Breast epithelium (tissue), 4 donors: ENCODE data around the gene MAPT. TPM values are rescaled to one million over a fixed set of nuclear protein-coding genes. Genes with fewer than 3 reads are reported as not detected.

ENCODE experiments used
- DNase-seq, 2 donors: peaks; one replicate each; pipeline ENCODE4 v3.0.0-alpha.2; 2019; ENCODE audit warnings: low spot score in 2 of 2
- H3K27ac ChIP-seq, 2 donors: fragments of 200-600 bp; sonication (generic) in 1 of 2; one replicate each; pipeline ENCODE4 v1.5.1; 2016 to 2019; ENCODE audit warnings: mild to moderate bottlenecking in 1 of 2
- H3K27me3 ChIP-seq, 2 donors: fragments of 200-600 bp; sonication (generic) in 1 of 2; one replicate each; pipeline versions ENCODE4 v1.5.1 to v1.6.0; 2017 to 2019; ENCODE audit warnings: control low read depth in 1 of 2, mild to moderate bottlenecking in 1 of 2
- H3K36me3 ChIP-seq: fragments of 200-600 bp; one replicate; pipeline ENCODE4 v1.5.1; 2019
- H3K4me1 ChIP-seq, 2 donors: fragments of 200-600 bp; sonication (generic); one replicate each; pipeline ENCODE4 v1.5.1; 2016 to 2019; ENCODE audit warnings: control low read depth in 1 of 2
- H3K4me3 ChIP-seq, 3 donors: fragments of 200-600 bp; sonication (generic); 1 replicate in 2 of 3; 2 replicates in 1 of 3; pipeline ENCODE4 v1.5.1; 2016 to 2019; ENCODE audit warnings: mild to moderate bottlenecking in 3 of 3, moderate library complexity in 2 of 3
- H3K9me3 ChIP-seq, 2 donors: fragments of 200-600 bp; sonication (generic) in 1 of 2; one replicate each; pipeline ENCODE4 v1.5.1; 2016 to 2019; ENCODE audit warnings: control low read depth in 1 of 2
- CTCF ChIP-seq, 3 donors: fragments of 450-650 bp; IDR thresholded peaks; one replicate each; pipeline ENCODE4 v1.5.1; 2016 to 2017; ENCODE audit warnings: antibody characterized with exemption in 3 of 3, mild to moderate bottlenecking in 3 of 3, moderate library complexity in 3 of 3
- POLR2A ChIP-seq: fragments of 450-650 bp; IDR thresholded peaks from one replicate; pipeline ENCODE4 v1.6.1; 2016; ENCODE audit warnings: antibody characterized with exemption, mild to moderate bottlenecking, moderate library complexity
- POLR2AphosphoS5 ChIP-seq, 3 donors: sonication (generic); formaldehyde crosslinking; IDR thresholded peaks; one replicate each; pipeline ENCODE4 v1.6.1; 2017; ENCODE audit warnings: antibody characterized with exemption in 3 of 3
- intact Hi-C: fragments of 100-400 bp; cut with DNase I; formaldehyde crosslinking; loops from one replicate; pipeline ENCODE4 v1.15.1; 2023; ENCODE audit warnings: low total_unique reads
- total RNA-seq, 3 donors: library from RNA; depleted of rRNA; stranded (reverse); fragments of >200 nt; gene quantifications; one replicate each; pipeline ENCODE4 v1.1.0, GENCODE V29; 2016

The MAPT gene
- total RNA-seq, 3 donors from 2014 or later: 9.9 to 15.1 (median 12.4) TPM

GRCh38 chr17:45963283-45963682, 68.9 kb downstream of the MAPT start:
- intact Hi-C loops: no loop called here
- Histone ChIP-seq H3K9me3 (no peaks in the 10 kb centered on the region), H3K4me1 (no peaks in the 10 kb centered on the region), H3K27ac (no peak overlapping the region), H3K36me3 (no peaks in the 10 kb centered on the region), H3K4me3 (no peak overlapping the region), H3K27me3 (no peaks in the 10 kb centered on the region)
- peak in 1 of 2 donors; percentile 31 for DNase-seq
- TF ChIP-seq POLR2AphosphoS5 (IDR thresholded peaks at IDR 0.05) (no peak), CTCF (IDR thresholded peaks at IDR 0.05) (no peak), POLR2A (no peak)

GRCh38 chr17:45963889-45964288, 69.5 kb downstream of the MAPT start:
- Histone ChIP-seq H3K4me1 (no peaks in the 10 kb centered on the region), H3K9me3 (no peaks in the 10 kb centered on the region), H3K27ac (no peak overlapping the region), H3K36me3 (no peaks in the 10 kb centered on the region), H3K4me3 (no peak overlapping the region), H3K27me3 (no peaks in the 10 kb centered on the region)
- TF ChIP-seq POLR2A (no peak), POLR2AphosphoS5 (IDR thresholded peaks at IDR 0.05) (no peak)
- no peak for DNase-seq
- intact Hi-C loops: no loop called here

GRCh38 chr17:45964634-45965033, 70.3 kb downstream of the MAPT start:
- intact Hi-C loops: no loop called here
- Histone ChIP-seq H3K4me3 (no peak overlapping the region), H3K27ac (no peak overlapping the region), H3K36me3 (no peaks in the 10 kb centered on the region), H3K9me3 (no peaks in the 10 kb centered on the region), H3K4me1 (no peaks in the 10 kb centered on the region), H3K27me3 (no peaks in the 10 kb centered on the region)
- no peak for TF ChIP-seq CTCF (IDR thresholded peaks at IDR 0.05)
- TF ChIP-seq POLR2AphosphoS5 (IDR thresholded peaks at IDR 0.05): no peak
- TF ChIP-seq POLR2A: no peak
- no peak for DNase-seq

- intact Hi-C loops: no loop called here
- H3K36me3 ChIP-seq: no peaks in the 10 kb centered on the region
- no peaks in the 10 kb centered on the region for H3K9me3 ChIP-seq
- no peak overlapping the region for H3K4me3 ChIP-seq
- no peaks in the 10 kb centered on the region for H3K27me3 ChIP-seq
- no peaks in the 10 kb centered on the region for H3K4me1 ChIP-seq
- DNase-seq: no peak
- TF ChIP-seq POLR2A: no peak
- no peak for TF ChIP-seq CTCF (IDR thresholded peaks at IDR 0.05)
- no peak for TF ChIP-seq POLR2AphosphoS5 (IDR thresholded peaks at IDR 0.05)
- H3K27ac ChIP-seq: no peak overlapping the region
Measured at GRCh38 chr17:45965812-45966211, 71.5 kb downstream of the MAPT start.

GRCh38 chr17:45966606-45967280, 72.4 kb downstream of the MAPT start:
- DNase-seq: no peak
- no peaks in the 10 kb centered on the region for H3K36me3 ChIP-seq
- H3K27me3 ChIP-seq: no peaks in the 10 kb centered on the region
- intact Hi-C loops: no loop called here
- H3K4me3 ChIP-seq: no peak overlapping the region
- H3K27ac ChIP-seq: no peak overlapping the region
- no peaks in the 10 kb centered on the region for H3K9me3 ChIP-seq
- no peak for TF ChIP-seq POLR2A
- no peak for TF ChIP-seq CTCF (IDR thresholded peaks at IDR 0.05)
- H3K4me1 ChIP-seq: no peaks in the 10 kb centered on the region

- H3K9me3 ChIP-seq: no peaks in the 10 kb centered on the region
- H3K4me1 ChIP-seq: no peaks in the 10 kb centered on the region
- intact Hi-C loops: no loop called here
- no peak overlapping the region for H3K4me3 ChIP-seq
- DNase-seq: no peak
- no peaks in the 10 kb centered on the region for H3K36me3 ChIP-seq
- no peak overlapping the region for H3K27ac ChIP-seq
- TF ChIP-seq POLR2A: no peak
- TF ChIP-seq POLR2AphosphoS5 (IDR thresholded peaks at IDR 0.05): no peak
- no peak for TF ChIP-seq CTCF (IDR thresholded peaks at IDR 0.05)
- no peaks in the 10 kb centered on the region for H3K27me3 ChIP-seq
Measured at GRCh38 chr17:45967378-45967777, 73.0 kb downstream of the MAPT start.
